IPS-11a (cell line): ENCODE data around the gene BNIP3.
"Not testable (repeated sequence)": the region's sequence is repeated elsewhere in the genome, so short reads cannot be mapped to it uniquely, and the experiment has no call there.

Experiments used
- H3K4me3 ChIP-seq: one replicate; pipeline ENCODE4 v1.5.1; 2013; ENCODE audit warnings: low read depth, low read length, control low read depth

The BNIP3 gene

GRCh38 chr10:132003282-132003924 lies 21.7 kb upstream of the BNIP3 start:
- H3K4me3 ChIP-seq = no peak overlapping the region

- no peak overlapping the region for H3K4me3 ChIP-seq
Observed at GRCh38 chr10:132002004-132002403, 20.3 kb upstream of the BNIP3 start.

GRCh38 chr10:132001238-132001972 lies 19.7 kb upstream of the BNIP3 start:
- H3K4me3 ChIP-seq = no peak overlapping the region

DNA sequence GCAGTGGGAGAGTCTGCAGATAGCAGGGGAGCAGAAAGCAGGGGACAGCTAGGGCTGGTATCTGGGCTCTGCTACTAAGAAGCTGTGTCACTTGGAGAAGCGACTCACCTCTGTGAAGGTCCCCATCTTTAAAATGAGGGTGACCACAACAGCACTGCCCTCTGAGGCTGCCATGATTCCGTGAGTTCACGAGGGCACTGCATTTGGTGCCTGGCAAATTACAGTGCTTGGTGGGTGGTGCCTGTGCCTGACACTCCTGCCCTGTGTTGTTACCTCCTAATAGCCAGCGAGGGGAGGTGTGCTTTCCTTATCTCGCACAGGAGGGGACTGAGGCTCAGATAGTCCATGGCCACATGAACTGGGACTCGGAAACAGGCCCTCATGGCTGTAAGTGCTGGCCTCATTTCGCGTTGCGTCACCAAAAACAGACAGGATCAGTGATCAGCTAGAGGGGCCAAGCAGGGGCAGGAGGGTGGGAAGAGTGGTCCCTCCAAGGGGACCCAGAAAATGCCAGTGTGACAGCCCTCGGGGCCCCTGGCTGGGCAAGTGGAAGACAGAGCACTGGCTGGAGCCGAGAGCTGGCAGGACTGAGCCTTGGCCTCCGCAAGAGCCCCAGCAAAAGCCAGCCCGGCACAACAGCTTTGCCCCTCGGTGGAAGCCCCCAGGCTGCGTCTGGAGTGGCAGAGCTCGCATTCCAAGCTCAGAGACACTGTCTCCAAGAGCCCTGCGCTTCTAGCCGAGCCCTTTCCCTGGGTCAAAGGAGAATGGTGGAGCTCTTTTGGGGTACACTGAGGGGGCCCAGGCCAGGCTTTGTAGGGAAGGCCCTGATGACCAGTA lies 17.3 kb upstream of the BNIP3 start:
- no peak overlapping the region for H3K4me3 ChIP-seq

GRCh38 chr10:131998050-131998844 lies 16.5 kb upstream of the BNIP3 start:
- H3K4me3 ChIP-seq = no peak overlapping the region

DNA sequence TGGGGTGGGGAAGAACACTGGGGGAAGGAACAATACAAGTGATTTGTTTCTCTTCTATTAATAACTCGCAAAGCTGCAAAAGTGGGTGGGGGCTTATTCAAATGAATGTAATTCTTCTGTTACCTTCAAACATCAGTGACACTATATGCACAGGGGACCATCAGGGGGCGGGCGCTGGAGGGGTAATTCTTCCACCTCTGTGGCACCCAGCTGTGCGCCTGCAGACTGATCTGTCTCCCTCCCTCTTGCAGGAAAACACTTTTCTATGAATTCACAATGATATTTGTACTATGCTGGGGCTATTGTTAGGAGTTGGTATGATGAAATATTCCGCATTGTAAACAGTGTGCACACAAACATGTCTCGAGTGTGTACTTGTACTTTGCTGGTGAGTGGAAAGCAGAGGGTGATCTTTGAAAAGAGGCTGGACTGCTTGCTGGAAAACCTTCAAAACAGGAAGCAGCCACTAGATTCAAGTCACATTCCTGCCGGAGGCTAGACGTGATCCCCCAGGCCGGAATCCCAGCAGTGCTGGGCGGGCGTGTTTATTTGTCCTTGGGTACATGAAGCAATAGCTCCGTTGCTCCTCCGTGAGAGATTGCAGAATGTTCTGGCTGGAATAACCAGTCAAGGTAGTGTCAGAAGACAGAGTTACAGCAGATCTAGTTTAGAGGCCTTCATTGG lies 15.8 kb upstream of the BNIP3 start:
- H3K4me3 ChIP-seq = no peak overlapping the region

DNA sequence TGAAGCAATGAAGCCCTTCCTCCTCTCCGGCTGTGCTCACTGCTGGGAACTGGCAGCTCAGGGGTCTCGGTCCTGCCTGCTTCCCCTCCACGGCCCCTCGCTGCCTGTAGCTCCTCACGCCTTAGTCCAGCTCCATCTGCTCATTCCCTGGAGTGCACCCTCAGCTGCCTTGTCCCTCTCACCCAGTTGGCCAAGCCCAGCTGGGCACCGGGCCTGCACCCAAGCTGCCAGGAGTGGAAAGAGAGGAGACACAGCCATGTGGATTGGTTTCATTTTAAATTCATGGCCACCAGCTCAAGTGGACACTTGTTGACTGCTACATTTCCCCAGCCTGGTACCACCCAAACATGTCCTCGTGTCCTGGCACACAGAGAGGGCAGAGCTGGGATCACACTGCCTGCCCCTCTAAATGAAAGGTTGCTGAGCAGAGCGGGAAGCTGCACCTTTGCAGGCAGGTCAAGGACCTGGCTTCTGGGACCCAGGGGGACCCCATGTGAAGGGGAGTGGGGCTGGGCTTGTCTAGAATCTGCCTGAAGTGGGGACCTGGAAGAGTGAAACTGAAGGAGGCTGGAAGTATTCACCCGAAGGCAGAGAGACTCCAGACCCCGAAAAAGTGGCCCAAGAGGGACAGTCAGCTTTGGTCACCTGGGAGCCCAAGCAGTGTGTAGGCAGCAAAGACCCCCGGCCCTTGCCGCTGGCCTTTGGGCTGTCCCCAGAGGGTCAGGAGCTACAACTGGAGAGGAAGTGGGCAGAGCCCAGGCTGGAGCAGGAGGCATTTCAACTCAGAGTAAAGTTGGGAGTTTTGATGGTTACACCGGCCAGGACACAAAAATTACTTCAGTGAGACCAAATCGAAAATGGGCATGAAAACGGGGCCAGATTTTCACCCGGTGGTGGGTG lies 15.0 kb upstream of the BNIP3 start:
- no peak overlapping the region for H3K4me3 ChIP-seq

- no peak overlapping the region for H3K4me3 ChIP-seq
Observed at GRCh38 chr10:131994435-131994834, 12.7 kb upstream of the BNIP3 start.

DNA sequence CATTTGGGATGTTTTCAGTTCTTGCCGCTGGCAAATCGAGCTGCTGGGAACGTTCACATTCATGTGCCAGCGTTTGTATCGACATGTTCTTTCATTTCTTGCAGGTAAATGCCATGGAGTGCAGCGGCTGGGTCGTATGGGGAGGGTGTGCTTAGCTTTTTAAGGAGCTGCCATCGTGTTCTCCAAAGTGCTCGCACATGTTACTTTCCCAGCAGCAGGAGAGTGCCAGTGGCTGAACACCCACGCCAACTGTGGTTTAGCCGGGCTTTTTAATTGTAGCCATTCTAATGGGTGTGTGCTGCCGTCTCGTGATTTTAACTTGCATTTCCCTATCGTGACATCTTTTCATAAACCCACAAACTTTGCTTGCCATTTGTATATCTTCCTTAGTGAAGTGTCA lies 11.6 kb upstream of the BNIP3 start:
- no peak overlapping the region for H3K4me3 ChIP-seq

- H3K4me3 ChIP-seq = no peak overlapping the region
Observed at GRCh38 chr10:131991726-131992125, 10.0 kb upstream of the BNIP3 start.

DNA sequence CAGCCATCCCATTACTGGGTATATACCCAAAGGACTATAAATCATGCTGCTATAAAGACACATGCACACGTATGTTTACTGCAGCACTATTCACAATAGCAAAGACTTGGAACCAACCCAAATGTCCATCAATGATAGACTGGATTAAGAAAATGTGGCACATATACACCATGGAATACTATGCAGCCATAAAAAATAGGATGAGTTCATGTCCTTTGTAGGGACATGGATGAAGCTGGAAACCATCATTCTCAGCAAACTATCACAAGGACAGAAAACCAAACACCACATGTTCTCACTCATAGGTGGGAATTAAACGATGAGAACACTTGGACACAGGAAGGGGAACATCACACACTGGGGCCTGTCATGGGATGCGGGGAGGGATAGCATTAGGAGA lies 6.1 kb upstream of the BNIP3 start:
- H3K4me3 ChIP-seq = not testable (repeated sequence)

DNA sequence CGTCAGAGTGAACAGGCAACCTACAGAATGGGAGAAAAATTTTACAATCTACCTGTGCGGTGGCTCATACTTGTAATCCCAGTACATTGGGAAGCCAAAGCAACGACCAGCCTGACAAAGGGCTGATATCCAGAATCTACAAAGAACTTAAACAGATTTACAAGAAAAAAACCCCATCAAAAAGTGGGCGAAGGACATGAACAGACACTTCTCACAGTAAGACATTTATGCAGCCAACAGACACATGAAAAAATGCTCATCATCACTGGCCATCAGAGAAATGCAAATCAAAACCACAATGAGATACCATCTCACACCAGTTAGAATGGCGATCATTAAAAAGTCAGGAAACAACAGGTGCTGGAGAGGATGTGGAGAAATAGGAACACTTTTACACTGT lies 5.6 kb upstream of the BNIP3 start:
- H3K4me3 ChIP-seq = not testable (repeated sequence)

- not testable (repeated sequence) for H3K4me3 ChIP-seq
Observed at GRCh38 chr10:131986851-131987250, 5.1 kb upstream of the BNIP3 start.

GRCh38 chr10:131983780-131984179 lies 2.1 kb upstream of the BNIP3 start:
- H3K4me3 ChIP-seq = no peak overlapping the region

DNA sequence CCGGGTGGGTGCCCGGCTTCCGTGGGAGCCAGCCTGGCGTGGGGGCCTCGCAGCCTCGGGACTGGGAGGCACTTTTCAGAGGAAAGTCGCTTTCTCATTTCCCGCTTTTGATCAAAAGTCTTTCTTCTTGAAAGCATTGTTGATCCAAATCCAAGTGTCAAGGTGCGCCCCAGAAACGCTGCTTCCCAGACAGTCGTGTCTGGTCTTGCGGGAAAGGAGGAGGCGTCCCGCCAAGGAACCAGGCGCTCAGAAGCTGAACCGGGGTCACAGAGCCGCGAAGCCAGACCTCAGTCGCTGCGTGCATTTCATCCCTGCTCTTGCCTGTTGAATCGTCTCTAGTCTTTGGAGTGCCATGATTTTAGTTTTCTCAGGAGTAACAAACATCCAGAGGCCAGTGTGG lies 1.1 kb upstream of the BNIP3 start:
- H3K4me3 ChIP-seq = no peak overlapping the region

DNA sequence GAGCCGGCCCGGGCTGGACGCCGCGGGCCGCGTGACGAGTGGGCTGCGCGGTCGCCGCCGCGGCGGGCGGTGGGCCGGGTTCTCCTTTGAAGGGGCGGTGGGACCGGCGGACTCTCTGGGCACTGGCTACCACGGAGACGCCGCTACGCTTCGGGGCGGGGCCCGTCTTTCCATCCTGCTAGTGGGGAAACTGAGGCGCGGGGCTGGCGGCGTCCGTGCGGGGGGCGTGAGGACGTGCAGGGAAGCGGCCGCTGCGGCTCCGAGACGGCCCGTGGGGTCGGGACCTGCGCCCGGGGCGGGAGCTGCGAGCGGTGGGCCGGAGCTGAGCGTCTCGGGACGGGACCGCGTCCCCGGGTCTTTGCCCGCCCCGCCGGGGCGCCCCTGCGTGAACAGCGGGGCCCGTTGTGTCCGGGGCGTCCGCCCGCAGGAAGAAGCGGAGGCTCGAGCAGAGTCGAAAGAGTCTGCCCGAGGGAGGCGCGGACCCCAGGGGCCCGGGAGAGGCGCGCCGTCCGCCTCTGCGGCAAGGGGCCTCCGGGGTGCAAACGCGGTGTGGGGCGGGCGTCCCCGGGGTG lies 548 bp upstream of the BNIP3 start:
- H3K4me3 ChIP-seq = peak overlapping the region; percentile 41

DNA sequence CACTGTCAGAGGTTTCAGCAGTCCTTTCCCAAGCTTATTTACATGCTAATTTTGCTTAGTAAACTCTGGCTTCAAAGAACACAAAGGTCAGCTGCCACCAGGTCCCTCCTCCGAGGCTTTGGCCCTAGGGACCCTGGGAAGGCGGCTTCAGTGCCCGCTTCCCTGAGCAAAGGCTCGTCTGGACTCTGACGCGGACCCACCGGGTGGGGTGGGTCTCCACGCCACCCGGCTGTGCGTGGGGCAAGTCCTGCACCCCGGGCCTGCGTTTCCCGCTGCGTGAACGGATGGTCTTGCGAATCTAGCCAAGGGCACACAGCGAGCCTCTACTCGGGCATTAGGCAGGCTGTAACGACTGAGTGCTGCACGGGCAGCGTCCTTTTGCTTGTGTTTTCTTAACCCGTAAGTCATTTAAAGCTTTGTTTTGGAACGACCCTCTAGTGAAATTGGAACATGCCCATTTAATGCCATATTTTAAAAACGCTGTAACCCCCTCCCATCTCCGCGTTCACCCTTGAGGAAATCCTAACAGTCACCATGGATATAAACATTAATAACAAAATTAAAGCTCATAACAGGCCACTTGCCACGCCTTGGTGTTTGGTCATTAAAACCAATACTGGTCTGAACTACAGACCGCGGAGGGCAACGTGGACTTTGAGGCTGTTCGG lies 828 bp downstream of the BNIP3 start:
- H3K4me3 ChIP-seq = peak overlapping the region; percentile 56

- H3K4me3 ChIP-seq = no peak overlapping the region
Observed at GRCh38 chr10:131980321-131980720, 1.4 kb downstream of the BNIP3 start.
